Measurements from ENCODE around the gene CWF19L1. TPM values are rescaled to one million over a fixed set of nuclear protein-coding genes. Genes with fewer than 3 reads are reported as not detected.
"Not testable (repeated sequence)": the region's sequence is repeated elsewhere in the genome, so short reads cannot be mapped to it uniquely, and the experiment has no call there.

CWF19L1 gene
- total RNA-seq, 3 donors from 2014 or later: 22.6 to 31.2 (median 25.2) TPM

- Histone ChIP-seq H3K27me3 (no peaks in the 10 kb centered on the region), H3K4me1 (peaks cover 6 to 7% of the 10 kb centered on the region in 2 donors), H3K36me3 (no peaks in the 10 kb centered on the region), H3K4me3 (no peak overlapping the region), H3K27ac (no peak overlapping the region), H3K9me3 (no peaks in the 10 kb centered on the region)
- TF ChIP-seq POLR2A (IDR thresholded peaks at IDR 0.05): no peak
- TF ChIP-seq POLR2AphosphoS5 (IDR thresholded peaks at IDR 0.05): no peak
- TF ChIP-seq CTCF (IDR thresholded peaks at IDR 0.05): no peak
- intact Hi-C loops (cut with DNase I; ENCODE audit: low total_unique reads): no loop called here
- no peak for DNase-seq (ENCODE audit: low spot score in 2 of 2)
Measured at GRCh38 chr10:100282907-100283306, 15.5 kb upstream of the CWF19L1 start.

DNA sequence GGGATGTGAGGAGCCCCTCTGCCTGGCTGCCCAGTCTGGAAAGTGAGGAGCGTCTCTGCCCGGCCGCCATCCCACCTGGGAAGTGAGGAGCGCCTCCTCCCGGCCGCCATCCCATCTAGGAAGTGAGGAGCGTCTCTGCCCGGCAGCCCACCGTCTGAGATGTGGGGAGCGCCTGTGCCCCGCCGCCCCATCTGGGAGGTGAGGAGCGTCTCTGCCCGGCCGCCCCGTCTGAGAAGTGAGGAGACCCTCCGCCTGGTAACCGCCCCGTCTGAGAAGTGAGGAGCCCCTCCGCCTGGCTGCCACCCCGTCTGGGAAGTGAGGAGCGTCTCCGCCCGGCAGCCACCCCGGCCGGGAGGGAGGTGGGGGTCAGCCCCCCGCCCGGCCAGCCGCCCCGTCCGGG, 9.5 kb upstream of the CWF19L1 start:
- H3K4me3 ChIP-seq; H3K27ac ChIP-seq; intact Hi-C loops (cut with DNase I; ENCODE audit: low total_unique reads); DNase-seq (ENCODE audit: low spot score in 2 of 2); H3K9me3 ChIP-seq; H3K4me1 ChIP-seq; H3K36me3 ChIP-seq; H3K27me3 ChIP-seq: not testable (repeated sequence)

DNA sequence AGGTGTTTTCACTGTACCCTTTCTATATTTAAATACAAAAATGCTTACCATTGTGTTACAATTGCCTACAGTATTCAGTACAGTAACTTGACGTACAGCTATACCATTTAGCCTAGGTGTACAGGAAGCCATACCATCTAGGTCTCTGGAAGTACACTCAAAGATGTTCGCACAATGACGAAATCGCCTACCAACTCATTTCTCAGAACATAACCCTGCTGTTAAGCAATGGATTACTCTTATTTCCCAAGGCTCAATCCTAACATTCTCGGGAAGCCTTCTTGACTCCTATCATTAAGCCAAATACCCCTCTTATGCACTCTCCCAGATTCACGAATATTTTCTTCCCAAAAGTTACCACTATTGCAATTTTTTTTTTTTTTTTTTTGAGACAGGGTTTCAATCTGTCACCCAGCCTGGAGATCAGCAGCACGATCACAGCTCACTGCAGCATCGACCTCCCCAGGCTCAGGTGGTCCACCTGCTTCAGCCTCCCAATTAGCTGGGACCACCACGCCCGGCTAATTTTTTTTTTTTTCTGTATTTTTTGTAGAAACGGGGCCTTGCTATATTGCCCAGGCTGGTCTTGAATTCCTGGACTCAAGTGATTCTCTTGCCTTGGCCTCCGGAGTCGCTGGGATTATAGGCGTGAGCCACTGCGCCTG, 1.5 kb downstream of the CWF19L1 start:
- peak overlapping the region in 2 of 3 donors; percentile 89 to 96 for H3K4me3 ChIP-seq
- H3K27ac ChIP-seq: no peak overlapping the region
- DNase-seq (ENCODE audit: low spot score in 2 of 2): no peak
- H3K4me1 ChIP-seq: no peaks in the 10 kb centered on the region
- intact Hi-C loops (cut with DNase I; ENCODE audit: low total_unique reads): no loop called here
- H3K36me3 ChIP-seq: no peaks in the 10 kb centered on the region
- no peak for TF ChIP-seq POLR2A (IDR thresholded peaks at IDR 0.05)
- no peak for TF ChIP-seq CTCF (IDR thresholded peaks at IDR 0.05)
- no peak for TF ChIP-seq POLR2AphosphoS5 (IDR thresholded peaks at IDR 0.05)
- H3K27me3 ChIP-seq: no peaks in the 10 kb centered on the region
- no peaks in the 10 kb centered on the region for H3K9me3 ChIP-seq

GRCh38 chr10:100254191-100254590, 13.2 kb downstream of the CWF19L1 start:
- Histone ChIP-seq H3K36me3 (no peaks in the 10 kb centered on the region), H3K27ac (no peak overlapping the region)
- TF ChIP-seq CTCF (IDR thresholded peaks at IDR 0.05) (no peak), POLR2A (IDR thresholded peaks at IDR 0.05) (no peak)

GRCh38 chr10:100253041-100253440, 14.4 kb downstream of the CWF19L1 start:
- Histone ChIP-seq H3K4me1 (no peaks in the 10 kb centered on the region), H3K36me3 (no peaks in the 10 kb centered on the region), H3K27me3 (no peaks in the 10 kb centered on the region), H3K27ac (no peak overlapping the region), H3K9me3 (no peaks in the 10 kb centered on the region), H3K4me3 (no peak overlapping the region)
- intact Hi-C loops (cut with DNase I; ENCODE audit: low total_unique reads): no loop called here
- no peak for TF ChIP-seq CTCF (IDR thresholded peaks at IDR 0.05)
- no peak for TF ChIP-seq POLR2A (IDR thresholded peaks at IDR 0.05)
- no peak for TF ChIP-seq POLR2AphosphoS5 (IDR thresholded peaks at IDR 0.05)
- DNase-seq (ENCODE audit: low spot score in 2 of 2): no peak

More at GRCh38 chr10:100254191-100254590, 13.2 kb downstream of the CWF19L1 start:
- H3K4me3 ChIP-seq: no peak overlapping the region
- H3K4me1 ChIP-seq: no peaks in the 10 kb centered on the region
- DNase-seq (ENCODE audit: low spot score in 2 of 2): no peak
- no peaks in the 10 kb centered on the region for H3K9me3 ChIP-seq
- H3K27me3 ChIP-seq: no peaks in the 10 kb centered on the region
- intact Hi-C loops (cut with DNase I; ENCODE audit: low total_unique reads): no loop called here

- no peak for TF ChIP-seq POLR2AphosphoS5 (IDR thresholded peaks at IDR 0.05)
- no peak for TF ChIP-seq POLR2A (IDR thresholded peaks at IDR 0.05)
- no peak for TF ChIP-seq CTCF (IDR thresholded peaks at IDR 0.05)
- H3K4me3 ChIP-seq: no peak overlapping the region
- no peaks in the 10 kb centered on the region for H3K27me3 ChIP-seq
- no peaks in the 10 kb centered on the region for H3K9me3 ChIP-seq
- H3K36me3 ChIP-seq: no peaks in the 10 kb centered on the region
- H3K27ac ChIP-seq: no peak overlapping the region
- no peak for DNase-seq (ENCODE audit: low spot score in 2 of 2)
- no peaks in the 10 kb centered on the region for H3K4me1 ChIP-seq
- intact Hi-C loops (cut with DNase I; ENCODE audit: low total_unique reads): no loop called here
Measured at GRCh38 chr10:100248820-100249219, 18.6 kb downstream of the CWF19L1 start.
